ENCODE measurements around the gene MEIS1. TPM values are rescaled to one million over a fixed set of nuclear protein-coding genes. Genes with fewer than 3 reads are reported as not detected.

MEIS1 gene
- total RNA-seq, 1 experiment from 2014 or later, result 4.1 TPM

- H3K27ac ChIP-seq (ENCODE audit: low read length), result no peak overlapping the region
- POLR2A ChIA-PET (ENCODE audit: unreplicated experiment), result no interaction called here
- no peaks in the 10 kb centered on the region for H3F3A ChIP-seq (ENCODE audit: low read length, unreplicated experiment)
- CTCF ChIA-PET, result no interaction called here
- DNase-seq (no peak), ATAC-seq (no peak)
- no TSS peak for BruUV-seq (replicated peaks)
- no peaks in the 10 kb centered on the region for H4K20me1 ChIP-seq (ENCODE audit: low read length)
- H2AFZ ChIP-seq (ENCODE audit: low read length), result no peak overlapping the region
- intact Hi-C loops (cut with micrococcal nuclease), result no loop called here
- peaks cover 10% of the 10 kb centered on the region for H3K4me1 ChIP-seq (ENCODE audit: insufficient read depth, low read length)
- H3K4me2 ChIP-seq (ENCODE audit: low read length), result no peak overlapping the region
- H3K27me3 ChIP-seq (ENCODE audit: low read length), result no peaks in the 10 kb centered on the region
- H3K9ac ChIP-seq (ENCODE audit: low read length), result no peak overlapping the region
- H3K9me3 ChIP-seq (ENCODE audit: low read length), result no peaks in the 10 kb centered on the region
- TF ChIP-seq EZH2 (IDR thresholded peaks at IDR 0.05; ENCODE audit: low read length, unreplicated experiment) (no peak), EZH2phosphoT487 (IDR thresholded peaks at IDR 0.05; ENCODE audit: borderline replicate concordance, low read length) (no peak)
- TF ChIP-seq, protein P1, sequence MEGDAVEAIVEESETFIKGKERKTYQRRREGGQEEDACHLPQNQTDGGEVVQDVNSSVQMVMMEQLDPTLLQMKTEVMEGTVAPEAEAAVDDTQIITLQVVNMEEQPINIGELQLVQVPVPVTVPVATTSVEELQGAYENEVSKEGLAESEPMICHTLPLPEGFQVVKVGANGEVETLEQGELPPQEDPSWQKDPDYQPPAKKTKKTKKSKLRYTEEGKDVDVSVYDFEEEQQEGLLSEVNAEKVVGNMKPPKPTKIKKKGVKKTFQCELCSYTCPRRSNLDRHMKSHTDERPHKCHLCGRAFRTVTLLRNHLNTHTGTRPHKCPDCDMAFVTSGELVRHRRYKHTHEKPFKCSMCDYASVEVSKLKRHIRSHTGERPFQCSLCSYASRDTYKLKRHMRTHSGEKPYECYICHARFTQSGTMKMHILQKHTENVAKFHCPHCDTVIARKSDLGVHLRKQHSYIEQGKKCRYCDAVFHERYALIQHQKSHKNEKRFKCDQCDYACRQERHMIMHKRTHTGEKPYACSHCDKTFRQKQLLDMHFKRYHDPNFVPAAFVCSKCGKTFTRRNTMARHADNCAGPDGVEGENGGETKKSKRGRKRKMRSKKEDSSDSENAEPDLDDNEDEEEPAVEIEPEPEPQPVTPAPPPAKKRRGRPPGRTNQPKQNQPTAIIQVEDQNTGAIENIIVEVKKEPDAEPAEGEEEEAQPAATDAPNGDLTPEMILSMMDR (conservative IDR thresholded peaks at IDR 0.05; ENCODE audit: low read depth, low read length), result no peak
- H3K36me3 ChIP-seq (ENCODE audit: low read depth, low read length), result no peaks in the 10 kb centered on the region
- no peaks in the 10 kb centered on the region for H3K79me2 ChIP-seq (ENCODE audit: low read length)
- H3K4me3 ChIP-seq (ENCODE audit: low read length), result no peak overlapping the region
- H3K9me2 ChIP-seq (replicated peaks; ENCODE audit: low read length), result no peaks in the 10 kb centered on the region
Measured at GRCh38 chr2:66452214-66452613, 17.3 kb downstream of the MEIS1 start.

GRCh38 chr2:66452917-66453316, 18.0 kb downstream of the MEIS1 start:
- no peaks in the 10 kb centered on the region for H3K9me2 ChIP-seq (replicated peaks; ENCODE audit: low read length)
- H3K79me2 ChIP-seq (ENCODE audit: low read length), result no peaks in the 10 kb centered on the region

GRCh38 chr2:66455490-66455889, 20.6 kb downstream of the MEIS1 start:
- H3K9me3 ChIP-seq (ENCODE audit: low read length), result no peaks in the 10 kb centered on the region
- POLR2A ChIA-PET (ENCODE audit: unreplicated experiment), result no interaction called here
- no peaks in the 10 kb centered on the region for H4K20me1 ChIP-seq (ENCODE audit: low read length)
- ATAC-seq, result no peak
- H3K79me2 ChIP-seq (ENCODE audit: low read length), result no peaks in the 10 kb centered on the region
- no peak overlapping the region for H3K27ac ChIP-seq (ENCODE audit: low read length)
- H3K4me1 ChIP-seq (ENCODE audit: insufficient read depth, low read length), result peaks cover 10% of the 10 kb centered on the region
- H3K36me3 ChIP-seq (ENCODE audit: low read depth, low read length), result no peaks in the 10 kb centered on the region
- H3K9me2 ChIP-seq (replicated peaks; ENCODE audit: low read length), result no peaks in the 10 kb centered on the region
- no peak for DNase-seq
- H3K9ac ChIP-seq (ENCODE audit: low read length), result no peak overlapping the region
- no peak overlapping the region for H3K4me3 ChIP-seq (ENCODE audit: low read length)
- no peaks in the 10 kb centered on the region for H3F3A ChIP-seq (ENCODE audit: low read length, unreplicated experiment)
- CTCF ChIA-PET, result no interaction called here
- intact Hi-C loops (cut with micrococcal nuclease), result no loop called here
- H3K27me3 ChIP-seq (ENCODE audit: low read length), result no peaks in the 10 kb centered on the region
- no TSS peak for BruUV-seq (replicated peaks)
- no peak overlapping the region for H2AFZ ChIP-seq (ENCODE audit: low read length)
- no peak for TF ChIP-seq EZH2 (IDR thresholded peaks at IDR 0.05; ENCODE audit: low read length, unreplicated experiment)
- TF ChIP-seq, protein P1 (conservative IDR thresholded peaks at IDR 0.05; ENCODE audit: low read depth, low read length), result no peak
- TF ChIP-seq EZH2phosphoT487 (IDR thresholded peaks at IDR 0.05; ENCODE audit: borderline replicate concordance, low read length), result no peak
- H3K4me2 ChIP-seq (ENCODE audit: low read length), result no peak overlapping the region

More at GRCh38 chr2:66452917-66453316, 18.0 kb downstream of the MEIS1 start:
- POLR2A ChIA-PET (ENCODE audit: unreplicated experiment), result no interaction called here
- H3K4me2 ChIP-seq (ENCODE audit: low read length), result no peak overlapping the region
- H2AFZ ChIP-seq (ENCODE audit: low read length), result no peak overlapping the region
- no peaks in the 10 kb centered on the region for H3K9me3 ChIP-seq (ENCODE audit: low read length)
- H3K27me3 ChIP-seq (ENCODE audit: low read length), result no peaks in the 10 kb centered on the region
- intact Hi-C loops (cut with micrococcal nuclease), result no loop called here
- peaks cover 10% of the 10 kb centered on the region for H3K4me1 ChIP-seq (ENCODE audit: insufficient read depth, low read length)
- BruUV-seq (replicated peaks), result no TSS peak
- ATAC-seq (no peak), DNase-seq (no peak)
- no peak overlapping the region for H3K4me3 ChIP-seq (ENCODE audit: low read length)
- CTCF ChIA-PET, result no interaction called here
- H3K27ac ChIP-seq (ENCODE audit: low read length), result no peak overlapping the region
- no peaks in the 10 kb centered on the region for H3K36me3 ChIP-seq (ENCODE audit: low read depth, low read length)
- H4K20me1 ChIP-seq (ENCODE audit: low read length), result no peaks in the 10 kb centered on the region
- TF ChIP-seq EZH2phosphoT487 (IDR thresholded peaks at IDR 0.05; ENCODE audit: borderline replicate concordance, low read length), result no peak
- TF ChIP-seq, protein P1 (conservative IDR thresholded peaks at IDR 0.05; ENCODE audit: low read depth, low read length), result no peak
- no peak for TF ChIP-seq EZH2 (IDR thresholded peaks at IDR 0.05; ENCODE audit: low read length, unreplicated experiment)
- no peak overlapping the region for H3K9ac ChIP-seq (ENCODE audit: low read length)
- no peaks in the 10 kb centered on the region for H3F3A ChIP-seq (ENCODE audit: low read length, unreplicated experiment)
